Left ventricle myocardium inferior (tissue), 1 donor: ENCODE data around the gene PNMT. TPM values are rescaled to one million over a fixed set of nuclear protein-coding genes. Genes with fewer than 3 reads are reported as not detected.

ENCODE experiments used
- DNase-seq: peaks from one replicate; pipeline ENCODE4 v3.0.0-alpha.2; 2020
- H3K27ac ChIP-seq: fragments of 200-600 bp; replicated peaks from 2 replicates; pipeline ENCODE4 v1.8.0; 2021
- H3K27me3 ChIP-seq: fragments of 200-600 bp; 2 replicates; pipeline ENCODE4 v1.8.0; 2021; ENCODE audit warnings: low read depth
- H3K36me3 ChIP-seq: fragments of 200-600 bp; 2 replicates; pipeline ENCODE4 v1.8.0; 2021
- H3K4me1 ChIP-seq: fragments of 200-600 bp; 2 replicates; pipeline ENCODE4 v1.8.0; 2021
- H3K4me3 ChIP-seq: fragments of 200-600 bp; 2 replicates; pipeline ENCODE4 v1.8.0; 2021; ENCODE audit warnings: mild to moderate bottlenecking, moderate library complexity
- H3K9me3 ChIP-seq: fragments of 200-600 bp; replicated peaks from 2 replicates; pipeline ENCODE4 v1.8.0; 2021
- intact Hi-C: fragments of 100-400 bp; cut with micrococcal nuclease; formaldehyde crosslinking; loops from one replicate; pipeline ENCODE4 v1.11.0; 2022
- total RNA-seq: library from RNA; stranded (reverse); fragmentation: NEBNext Ultra II Directional; extraction: Animal tissue kit (Norgen Biotek cat#: 25700); gene quantifications from one replicate; pipeline ENCODE4 v1.2.1, GENCODE V29; 2021
- TF ChIP-seq, protein P1 (sequence below): fragments of 200-600 bp; IDR thresholded peaks from 2 replicates; pipeline ENCODE4 v1.8.0; 2021; ENCODE audit warnings: antibody characterized with exemption, mild to moderate bottlenecking, borderline replicate concordance
- donor health status: DM: no; HTN: yes; CAD: no; lungs with severe emphysema.

PNMT gene
- total RNA-seq, 1 donor from 2014 or later: 7.6 TPM

GRCh38 chr17:39647256-39647655, 21.0 kb upstream of the PNMT start:
- H3K4me3 ChIP-seq: no peak overlapping the region
- TF ChIP-seq, protein P1, sequence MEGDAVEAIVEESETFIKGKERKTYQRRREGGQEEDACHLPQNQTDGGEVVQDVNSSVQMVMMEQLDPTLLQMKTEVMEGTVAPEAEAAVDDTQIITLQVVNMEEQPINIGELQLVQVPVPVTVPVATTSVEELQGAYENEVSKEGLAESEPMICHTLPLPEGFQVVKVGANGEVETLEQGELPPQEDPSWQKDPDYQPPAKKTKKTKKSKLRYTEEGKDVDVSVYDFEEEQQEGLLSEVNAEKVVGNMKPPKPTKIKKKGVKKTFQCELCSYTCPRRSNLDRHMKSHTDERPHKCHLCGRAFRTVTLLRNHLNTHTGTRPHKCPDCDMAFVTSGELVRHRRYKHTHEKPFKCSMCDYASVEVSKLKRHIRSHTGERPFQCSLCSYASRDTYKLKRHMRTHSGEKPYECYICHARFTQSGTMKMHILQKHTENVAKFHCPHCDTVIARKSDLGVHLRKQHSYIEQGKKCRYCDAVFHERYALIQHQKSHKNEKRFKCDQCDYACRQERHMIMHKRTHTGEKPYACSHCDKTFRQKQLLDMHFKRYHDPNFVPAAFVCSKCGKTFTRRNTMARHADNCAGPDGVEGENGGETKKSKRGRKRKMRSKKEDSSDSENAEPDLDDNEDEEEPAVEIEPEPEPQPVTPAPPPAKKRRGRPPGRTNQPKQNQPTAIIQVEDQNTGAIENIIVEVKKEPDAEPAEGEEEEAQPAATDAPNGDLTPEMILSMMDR: no peak
- H3K27ac ChIP-seq: no peak overlapping the region
- no peak for DNase-seq
- intact Hi-C loops: no loop called here
- H3K9me3 ChIP-seq: no peaks in the 10 kb centered on the region
- peaks cover 48% of the 10 kb centered on the region for H3K4me1 ChIP-seq
- H3K27me3 ChIP-seq: no peaks in the 10 kb centered on the region
- no peaks in the 10 kb centered on the region for H3K36me3 ChIP-seq

- intact Hi-C loops: no loop called here
- TF ChIP-seq, protein P1: no peak
- H3K36me3 ChIP-seq: no peaks in the 10 kb centered on the region
These were observed 19.5 kb upstream of the PNMT start for GRCh38 chr17:39648616-39649366.

GRCh38 chr17:39650121-39650579, 18.1 kb upstream of the PNMT start:
- Histone ChIP-seq H3K27me3 (no peaks in the 10 kb centered on the region), H3K4me1 (peaks cover 44% of the 10 kb centered on the region), H3K9me3 (no peaks in the 10 kb centered on the region), H3K4me3 (no peak overlapping the region), H3K27ac (no peak overlapping the region), H3K36me3 (no peaks in the 10 kb centered on the region)
- TF ChIP-seq, protein P1: no peak
- no peak for DNase-seq
- intact Hi-C loops: no loop called here

More at GRCh38 chr17:39648616-39649366, 19.5 kb upstream of the PNMT start:
- H3K27me3 ChIP-seq: no peaks in the 10 kb centered on the region
- no peak overlapping the region for H3K27ac ChIP-seq
- no peaks in the 10 kb centered on the region for H3K9me3 ChIP-seq
- no peak overlapping the region for H3K4me3 ChIP-seq
- H3K4me1 ChIP-seq: peaks cover 48% of the 10 kb centered on the region
- no peak for DNase-seq

- DNase-seq: no peak
- Histone ChIP-seq H3K27me3 (no peaks in the 10 kb centered on the region), H3K4me3 (no peak overlapping the region), H3K36me3 (no peaks in the 10 kb centered on the region), H3K4me1 (peaks cover 33% of the 10 kb centered on the region), H3K9me3 (no peaks in the 10 kb centered on the region), H3K27ac (peak overlapping the region; percentile 50)
- intact Hi-C loops: no loop called here
- TF ChIP-seq, protein P1: no peak
These were observed 16.2 kb upstream of the PNMT start for GRCh38 chr17:39651923-39652586.

GRCh38 chr17:39652587-39653315, 15.5 kb upstream of the PNMT start:
- Histone ChIP-seq H3K9me3 (no peaks in the 10 kb centered on the region), H3K27me3 (no peaks in the 10 kb centered on the region), H3K4me3 (no peak overlapping the region), H3K27ac (peak overlapping the region; percentile 50), H3K36me3 (no peaks in the 10 kb centered on the region), H3K4me1 (peaks cover 37% of the 10 kb centered on the region)
- no peak for DNase-seq
- intact Hi-C loops: no loop called here
- TF ChIP-seq, protein P1: no peak
